Measurements from ENCODE around the gene ATP13A2.

The ATP13A2 gene

GRCh38 chr1:17052641-17053040 is 40.9 kb upstream of the ATP13A2 start:
- Histone ChIP-seq H2AFZ (ENCODE audit: low read length) (no peak overlapping the region), H3F3A (ENCODE audit: low read depth) (no peaks in the 10 kb centered on the region), H4K20me1 (ENCODE audit: insufficient read depth, low read length, poor library complexity, severe bottlenecking) (no peaks in the 10 kb centered on the region), H3K36me3 (ENCODE audit: insufficient read depth, low read length) (peaks cover 5% of the 10 kb centered on the region; the same call in 1 of the 2 replicates), H3K9me3 (ENCODE audit: insufficient read depth, low read depth, low read length) (no peaks in the 10 kb centered on the region), H3K4me2 (ENCODE audit: low read depth, low read length, poor library complexity, severe bottlenecking) (peak overlapping the region; percentile 94), H3K79me2 (ENCODE audit: insufficient read depth, low read length) (peaks cover 44% of the 10 kb centered on the region), H3K4me3 (ENCODE audit: low read length, poor library complexity, severe bottlenecking) (peak overlapping the region; percentile 96), H3K27me3 (ENCODE audit: insufficient read depth, low read length, poor library complexity, severe bottlenecking) (no peaks in the 10 kb centered on the region), H3K9me2 (replicated peaks; ENCODE audit: low read depth, low read length) (no peaks in the 10 kb centered on the region), H3K9ac (ENCODE audit: low read depth, low read length, poor library complexity, severe bottlenecking) (peak overlapping the region; percentile 84), H3K4me1 (ENCODE audit: insufficient read depth, low read length, poor library complexity, severe bottlenecking) (peaks cover 12% of the 10 kb centered on the region)
- TF ChIP-seq CTCF (conservative IDR thresholded peaks at IDR 0.05; ENCODE audit: low read length) (no peak), EZH2phosphoT487 (IDR thresholded peaks at IDR 0.05; ENCODE audit: borderline replicate concordance) (no peak)

GRCh38 chr1:17052038-17052437 is 40.3 kb upstream of the ATP13A2 start:
- Histone ChIP-seq H3K4me1 (ENCODE audit: insufficient read depth, low read length, poor library complexity, severe bottlenecking) (peaks cover 12% of the 10 kb centered on the region), H2AFZ (ENCODE audit: low read length) (no peak overlapping the region), H3K9ac (ENCODE audit: low read depth, low read length, poor library complexity, severe bottlenecking) (peak overlapping the region; percentile 84), H3K4me3 (ENCODE audit: low read length, poor library complexity, severe bottlenecking) (peak overlapping the region; percentile 96), H3F3A (ENCODE audit: low read depth) (no peaks in the 10 kb centered on the region), H3K9me2 (replicated peaks; ENCODE audit: low read depth, low read length) (no peaks in the 10 kb centered on the region), H3K4me2 (ENCODE audit: low read depth, low read length, poor library complexity, severe bottlenecking) (peak overlapping the region; percentile 94), H3K27me3 (ENCODE audit: insufficient read depth, low read length, poor library complexity, severe bottlenecking) (no peaks in the 10 kb centered on the region), H3K79me2 (ENCODE audit: insufficient read depth, low read length) (peaks cover 44% of the 10 kb centered on the region), H3K9me3 (ENCODE audit: insufficient read depth, low read depth, low read length) (no peaks in the 10 kb centered on the region), H4K20me1 (ENCODE audit: insufficient read depth, low read length, poor library complexity, severe bottlenecking) (no peaks in the 10 kb centered on the region), H3K36me3 (ENCODE audit: insufficient read depth, low read length) (peaks cover 5% of the 10 kb centered on the region; the same call in 1 of the 2 replicates)
- TF ChIP-seq EZH2phosphoT487 (IDR thresholded peaks at IDR 0.05; ENCODE audit: borderline replicate concordance): no peak

- Histone ChIP-seq H3K36me3 (ENCODE audit: insufficient read depth, low read length) (peaks cover 27% of the 10 kb centered on the region; the same call in 1 of the 2 replicates), H3F3A (ENCODE audit: low read depth) (no peaks in the 10 kb centered on the region), H4K20me1 (ENCODE audit: insufficient read depth, low read length, poor library complexity, severe bottlenecking) (no peaks in the 10 kb centered on the region), H3K4me2 (ENCODE audit: low read depth, low read length, poor library complexity, severe bottlenecking) (no peak overlapping the region), H3K79me2 (ENCODE audit: insufficient read depth, low read length) (peaks cover 35% of the 10 kb centered on the region), H2AFZ (ENCODE audit: low read length) (no peak overlapping the region), H3K27me3 (ENCODE audit: insufficient read depth, low read length, poor library complexity, severe bottlenecking) (no peaks in the 10 kb centered on the region), H3K4me1 (ENCODE audit: insufficient read depth, low read length, poor library complexity, severe bottlenecking) (peaks cover 14% of the 10 kb centered on the region), H3K9me2 (replicated peaks; ENCODE audit: low read depth, low read length) (no peaks in the 10 kb centered on the region), H3K4me3 (ENCODE audit: low read length, poor library complexity, severe bottlenecking) (no peak overlapping the region), H3K9ac (ENCODE audit: low read depth, low read length, poor library complexity, severe bottlenecking) (no peak overlapping the region), H3K9me3 (ENCODE audit: insufficient read depth, low read depth, low read length) (no peaks in the 10 kb centered on the region)
- TF ChIP-seq CTCF (conservative IDR thresholded peaks at IDR 0.05; ENCODE audit: low read length) (no peak), EZH2phosphoT487 (IDR thresholded peaks at IDR 0.05; ENCODE audit: borderline replicate concordance) (no peak)
These were observed 36.2 kb upstream of the ATP13A2 start for GRCh38 chr1:17047924-17048323.

- H3K27me3 ChIP-seq (ENCODE audit: insufficient read depth, low read length, poor library complexity, severe bottlenecking): no peaks in the 10 kb centered on the region
- H3K4me2 ChIP-seq (ENCODE audit: low read depth, low read length, poor library complexity, severe bottlenecking): no peak overlapping the region
- no peak overlapping the region for H3K9ac ChIP-seq (ENCODE audit: low read depth, low read length, poor library complexity, severe bottlenecking)
- no peak overlapping the region for H3K4me3 ChIP-seq (ENCODE audit: low read length, poor library complexity, severe bottlenecking)
- TF ChIP-seq EZH2phosphoT487 (IDR thresholded peaks at IDR 0.05; ENCODE audit: borderline replicate concordance): no peak
- TF ChIP-seq CTCF (conservative IDR thresholded peaks at IDR 0.05; ENCODE audit: low read length): 0 out of 2 replicates have a peak, but pooled peaks have one; percentile 13
- H3K9me3 ChIP-seq (ENCODE audit: insufficient read depth, low read depth, low read length): no peaks in the 10 kb centered on the region
- peaks cover 4% of the 10 kb centered on the region for H3K4me1 ChIP-seq (ENCODE audit: insufficient read depth, low read length, poor library complexity, severe bottlenecking)
- no peaks in the 10 kb centered on the region for H3K9me2 ChIP-seq (replicated peaks; ENCODE audit: low read depth, low read length)
- H3K79me2 ChIP-seq (ENCODE audit: insufficient read depth, low read length): peaks cover 19% of the 10 kb centered on the region; the same call in 1 of the 2 replicates
- no peak overlapping the region for H2AFZ ChIP-seq (ENCODE audit: low read length)
- H3F3A ChIP-seq (ENCODE audit: low read depth): no peaks in the 10 kb centered on the region
- H3K36me3 ChIP-seq (ENCODE audit: insufficient read depth, low read length): peaks cover 38% of the 10 kb centered on the region; the same call in 1 of the 2 replicates
- H4K20me1 ChIP-seq (ENCODE audit: insufficient read depth, low read length, poor library complexity, severe bottlenecking): no peaks in the 10 kb centered on the region
These were observed 34.6 kb upstream of the ATP13A2 start for GRCh38 chr1:17046334-17046657.

Measured in Loucy (cell line).